Measurements from ENCODE around the gene PCDHGA10.

Gene PCDHGA10

DNA sequence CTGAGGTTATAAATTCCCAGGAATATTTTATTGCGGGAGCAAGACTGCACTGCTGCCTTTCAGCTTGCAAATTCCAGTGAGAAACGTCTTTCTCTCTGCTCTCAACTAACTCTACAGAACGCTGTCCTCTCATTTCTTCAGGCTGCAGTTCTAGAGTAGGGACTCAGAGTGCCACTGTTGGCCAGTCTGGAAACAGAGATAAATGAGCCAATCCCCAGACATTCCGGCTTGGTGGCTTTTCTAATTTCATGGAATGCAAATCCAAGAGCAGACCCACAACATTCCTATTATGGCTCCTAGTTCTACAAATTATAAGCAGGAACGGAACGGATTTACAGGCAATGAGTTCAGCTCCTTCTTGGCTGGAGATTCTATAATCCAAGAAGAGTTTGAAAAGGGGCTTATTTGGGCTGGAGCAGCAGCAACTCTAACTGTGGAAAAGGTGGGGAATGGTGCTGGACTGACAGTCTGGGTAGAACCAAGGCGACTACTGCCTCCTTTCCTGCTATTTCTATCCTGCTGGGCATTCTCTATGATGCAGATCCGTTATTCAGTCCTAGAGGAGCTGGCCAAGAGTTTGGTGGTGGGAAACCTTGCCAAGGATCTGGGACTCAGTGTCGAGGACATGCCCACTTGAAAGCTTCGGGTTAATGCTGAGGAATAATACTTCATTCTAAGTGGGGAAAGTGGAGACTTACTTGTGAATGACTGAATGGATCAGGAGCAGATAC lies 26.8 kb downstream of the PCDHGA10 start:
- Histone ChIP-seq H2AFZ (ENCODE audit: low read depth, low read length) (no peak overlapping the region), H3K4me1 (ENCODE audit: low read length) (no peaks in the 10 kb centered on the region), H4K20me1 (ENCODE audit: insufficient read depth, low read length) (no peaks in the 10 kb centered on the region), H3K27ac (ENCODE audit: low read length) (no peak overlapping the region), H3K9ac (ENCODE audit: low read length) (no peak overlapping the region), H3K9me3 (ENCODE audit: insufficient read depth, low read length) (no peaks in the 10 kb centered on the region), H3K27me3 (ENCODE audit: low read depth, low read length) (peaks cover 5% of the 10 kb centered on the region; the same call in 1 of the 2 replicates), H3K4me3 (ENCODE audit: low read length) (no peak overlapping the region), H3K36me3 (replicated peaks; ENCODE audit: low read depth, low read length) (no peaks in the 10 kb centered on the region), H3K79me2 (ENCODE audit: low read length) (no peaks in the 10 kb centered on the region), H3K4me2 (ENCODE audit: low read length) (no peak overlapping the region)
- TF ChIP-seq, protein P1, sequence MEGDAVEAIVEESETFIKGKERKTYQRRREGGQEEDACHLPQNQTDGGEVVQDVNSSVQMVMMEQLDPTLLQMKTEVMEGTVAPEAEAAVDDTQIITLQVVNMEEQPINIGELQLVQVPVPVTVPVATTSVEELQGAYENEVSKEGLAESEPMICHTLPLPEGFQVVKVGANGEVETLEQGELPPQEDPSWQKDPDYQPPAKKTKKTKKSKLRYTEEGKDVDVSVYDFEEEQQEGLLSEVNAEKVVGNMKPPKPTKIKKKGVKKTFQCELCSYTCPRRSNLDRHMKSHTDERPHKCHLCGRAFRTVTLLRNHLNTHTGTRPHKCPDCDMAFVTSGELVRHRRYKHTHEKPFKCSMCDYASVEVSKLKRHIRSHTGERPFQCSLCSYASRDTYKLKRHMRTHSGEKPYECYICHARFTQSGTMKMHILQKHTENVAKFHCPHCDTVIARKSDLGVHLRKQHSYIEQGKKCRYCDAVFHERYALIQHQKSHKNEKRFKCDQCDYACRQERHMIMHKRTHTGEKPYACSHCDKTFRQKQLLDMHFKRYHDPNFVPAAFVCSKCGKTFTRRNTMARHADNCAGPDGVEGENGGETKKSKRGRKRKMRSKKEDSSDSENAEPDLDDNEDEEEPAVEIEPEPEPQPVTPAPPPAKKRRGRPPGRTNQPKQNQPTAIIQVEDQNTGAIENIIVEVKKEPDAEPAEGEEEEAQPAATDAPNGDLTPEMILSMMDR (IDR thresholded peaks at IDR 0.05; ENCODE audit: low read depth, low read length), result no peak
- no peak for TF ChIP-seq EZH2phosphoT487 (IDR thresholded peaks at IDR 0.05; ENCODE audit: low read depth)

DNA sequence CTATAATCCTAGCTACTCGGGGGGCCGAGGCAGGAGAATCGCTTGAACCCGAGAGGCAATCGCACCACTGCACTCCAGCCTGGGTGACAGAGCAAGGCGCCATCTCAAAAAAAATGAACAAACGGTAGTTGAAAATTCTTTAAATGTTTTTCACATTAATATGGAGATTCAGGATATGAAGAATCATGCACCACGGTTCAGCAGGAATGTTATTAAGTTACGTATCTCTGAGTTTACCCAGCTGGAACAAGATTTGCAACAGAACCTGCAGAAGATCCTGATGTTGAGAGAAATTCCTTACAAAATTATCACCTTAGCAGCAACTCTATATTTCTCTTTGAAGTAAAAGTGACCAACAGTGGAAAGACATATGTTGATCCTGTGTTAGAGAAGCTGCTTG lies 27.6 kb downstream of the PCDHGA10 start:
- Histone ChIP-seq H3K4me1 (ENCODE audit: low read length) (no peaks in the 10 kb centered on the region), H3K27me3 (ENCODE audit: low read depth, low read length) (peaks cover 5% of the 10 kb centered on the region; the same call in 1 of the 2 replicates), H3K4me2 (ENCODE audit: low read length) (no peak overlapping the region), H4K20me1 (ENCODE audit: insufficient read depth, low read length) (no peaks in the 10 kb centered on the region), H2AFZ (ENCODE audit: low read depth, low read length) (no peak overlapping the region), H3K79me2 (ENCODE audit: low read length) (no peaks in the 10 kb centered on the region), H3K9ac (ENCODE audit: low read length) (no peak overlapping the region), H3K9me3 (ENCODE audit: insufficient read depth, low read length) (no peaks in the 10 kb centered on the region), H3K36me3 (replicated peaks; ENCODE audit: low read depth, low read length) (no peaks in the 10 kb centered on the region), H3K4me3 (ENCODE audit: low read length) (no peak overlapping the region), H3K27ac (ENCODE audit: low read length) (no peak overlapping the region)
- TF ChIP-seq, protein P1 (IDR thresholded peaks at IDR 0.05; ENCODE audit: low read depth, low read length), result no peak
- no peak for TF ChIP-seq EZH2phosphoT487 (IDR thresholded peaks at IDR 0.05; ENCODE audit: low read depth)

DNA sequence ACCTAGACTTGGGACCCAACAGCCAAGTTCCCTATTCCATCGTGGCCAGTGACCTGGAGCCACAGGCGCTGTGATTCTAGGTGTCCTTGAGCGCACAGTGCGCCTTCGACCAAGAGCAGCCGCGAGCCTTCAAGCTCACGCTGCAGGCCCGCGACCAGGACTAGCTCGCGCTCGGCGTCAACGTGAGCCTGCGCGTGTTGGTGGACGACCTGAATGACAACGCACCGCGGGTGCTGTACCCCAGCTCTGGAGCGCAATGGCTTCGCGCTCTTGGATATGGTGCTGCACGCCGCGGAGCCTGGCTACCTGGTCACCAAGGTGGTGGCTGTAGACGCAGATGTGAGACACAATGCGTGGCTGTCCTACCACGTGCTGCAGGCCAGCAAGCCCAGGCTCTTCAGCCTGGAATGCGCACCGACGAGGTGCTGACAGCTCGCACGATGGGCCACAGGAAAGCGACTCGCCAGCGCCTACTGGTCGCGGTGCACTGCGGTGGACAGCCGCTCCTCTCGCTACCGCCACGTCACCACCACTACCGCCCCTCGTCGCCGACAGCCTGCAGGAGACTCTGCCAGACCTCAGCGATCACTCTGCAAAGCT lies 28.9 kb downstream of the PCDHGA10 start:
- H3K36me3 ChIP-seq (replicated peaks; ENCODE audit: low read depth, low read length), result no peaks in the 10 kb centered on the region
- H3K4me3 ChIP-seq (ENCODE audit: low read length), result no peak overlapping the region
- no peaks in the 10 kb centered on the region for H3K4me1 ChIP-seq (ENCODE audit: low read length)
- H4K20me1 ChIP-seq (ENCODE audit: insufficient read depth, low read length), result no peaks in the 10 kb centered on the region
- no peak overlapping the region for H3K27ac ChIP-seq (ENCODE audit: low read length)
- no peak overlapping the region for H2AFZ ChIP-seq (ENCODE audit: low read depth, low read length)
- no peaks in the 10 kb centered on the region for H3K9me3 ChIP-seq (ENCODE audit: insufficient read depth, low read length)
- H3K27me3 ChIP-seq (ENCODE audit: low read depth, low read length), result peaks cover 3% of the 10 kb centered on the region; the same call in 1 of the 2 replicates
- no peak overlapping the region for H3K4me2 ChIP-seq (ENCODE audit: low read length)
- no peaks in the 10 kb centered on the region for H3K79me2 ChIP-seq (ENCODE audit: low read length)
- no peak for TF ChIP-seq EZH2phosphoT487 (IDR thresholded peaks at IDR 0.05; ENCODE audit: low read depth)
- TF ChIP-seq, protein P1 (IDR thresholded peaks at IDR 0.05; ENCODE audit: low read depth, low read length), result no peak
- H3K9ac ChIP-seq (ENCODE audit: low read length), result no peak overlapping the region

DNA sequence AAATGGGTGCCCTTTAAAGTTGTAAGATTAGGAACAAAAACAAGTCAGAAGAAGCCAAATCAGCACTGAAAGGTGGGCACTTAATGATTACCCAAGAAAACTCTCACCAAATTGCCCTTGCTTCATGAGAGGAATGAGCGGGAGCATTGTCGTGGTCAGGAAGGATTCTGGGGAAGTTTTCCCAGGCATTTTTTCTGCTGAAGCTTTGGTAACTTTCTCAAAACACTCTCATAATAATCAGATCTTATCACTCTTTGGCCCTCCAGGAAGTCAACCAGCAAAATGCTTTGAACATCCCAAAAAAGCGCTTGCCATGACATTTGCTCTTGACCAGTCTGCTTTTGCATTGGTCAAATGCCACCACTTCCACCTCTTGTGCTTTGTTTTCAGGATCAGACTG lies 52.6 kb downstream of the PCDHGA10 start:
- Histone ChIP-seq H3K9me3 (ENCODE audit: insufficient read depth, low read length) (no peaks in the 10 kb centered on the region), H4K20me1 (ENCODE audit: insufficient read depth, low read length) (no peaks in the 10 kb centered on the region)

More for the DNA sequence above, 52.6 kb downstream of the PCDHGA10 start:
- Histone ChIP-seq H2AFZ (ENCODE audit: low read depth, low read length) (no peak overlapping the region), H3K36me3 (replicated peaks; ENCODE audit: low read depth, low read length) (no peaks in the 10 kb centered on the region), H3K27me3 (ENCODE audit: low read depth, low read length) (no peaks in the 10 kb centered on the region), H3K4me3 (ENCODE audit: low read length) (no peak overlapping the region), H3K4me1 (ENCODE audit: low read length) (no peaks in the 10 kb centered on the region), H3K27ac (ENCODE audit: low read length) (no peak overlapping the region), H3K4me2 (ENCODE audit: low read length) (no peak overlapping the region), H3K9ac (ENCODE audit: low read length) (no peak overlapping the region), H3K79me2 (ENCODE audit: low read length) (no peaks in the 10 kb centered on the region)
- TF ChIP-seq, protein P1 (IDR thresholded peaks at IDR 0.05; ENCODE audit: low read depth, low read length), result no peak
- no peak for TF ChIP-seq EZH2phosphoT487 (IDR thresholded peaks at IDR 0.05; ENCODE audit: low read depth)
